Activated CD8-positive, alpha-beta memory T cell treated with anti-CD3 and anti-CD28 coated beads, Interleukin-2, amount 50 U/mL, for 1 hour (primary cell): ENCODE measurements around the gene ACP7.
"Not testable (repeated sequence)": the region's sequence is repeated elsewhere in the genome, so short reads cannot be mapped to it uniquely, and the experiment has no call there.

Experiments used
- DNase-seq: peaks from one replicate; pipeline ENCODE4 v3.0.0-alpha.2; 2020; ENCODE audit errors: extremely low read depth

Gene ACP7

GRCh38 chr19:39083983-39084731, at the start of gene ACP7:
TSS of gene ACP7 (plus strand) at chr19:39084368. CDS start at chr19:39085270, 902 bp downstream.
- no peak for DNase-seq

- DNase-seq = no peak
Observed at GRCh38 chr19:39036581-39036980, 47.6 kb upstream of the ACP7 start.

GRCh38 chr19:39037194-39037593, 47.0 kb upstream of the ACP7 start:
- DNase-seq = no peak

GRCh38 chr19:39038098-39038497, 46.1 kb upstream of the ACP7 start:
- no peak for DNase-seq

- no peak for DNase-seq
Observed at GRCh38 chr19:39045506-39045905, 38.7 kb upstream of the ACP7 start.

GRCh38 chr19:39046037-39046821, 37.9 kb upstream of the ACP7 start:
- DNase-seq = no peak

- no peak for DNase-seq
Observed at GRCh38 chr19:39047073-39047472, 37.1 kb upstream of the ACP7 start.

GRCh38 chr19:39052243-39052746, 31.9 kb upstream of the ACP7 start:
- no peak for DNase-seq

GRCh38 chr19:39052846-39053245, 31.3 kb upstream of the ACP7 start:
- no peak for DNase-seq

- no peak for DNase-seq
Observed at GRCh38 chr19:39053276-39054090, 30.7 kb upstream of the ACP7 start.

- no peak for DNase-seq
Observed at GRCh38 chr19:39054091-39054470, 30.1 kb upstream of the ACP7 start.

GRCh38 chr19:39057615-39058014, 26.6 kb upstream of the ACP7 start:
- no peak for DNase-seq

GRCh38 chr19:39059302-39059701, 24.9 kb upstream of the ACP7 start:
- DNase-seq = no peak

GRCh38 chr19:39060171-39060570, 24.0 kb upstream of the ACP7 start:
- no peak for DNase-seq

GRCh38 chr19:39064405-39064804, 19.8 kb upstream of the ACP7 start:
- no peak for DNase-seq

- no peak for DNase-seq
Observed at GRCh38 chr19:39065928-39066327, 18.2 kb upstream of the ACP7 start.

GRCh38 chr19:39067104-39067503, 17.1 kb upstream of the ACP7 start:
- DNase-seq = no peak

- DNase-seq = not testable (repeated sequence)
Observed at GRCh38 chr19:39068259-39068658, 15.9 kb upstream of the ACP7 start.

- DNase-seq = no peak
Observed at GRCh38 chr19:39070888-39071287, 13.3 kb upstream of the ACP7 start.

GRCh38 chr19:39074205-39074692, 9.9 kb upstream of the ACP7 start:
- DNase-seq = no peak

GRCh38 chr19:39074942-39075341, 9.2 kb upstream of the ACP7 start:
- no peak for DNase-seq

- DNase-seq = no peak
Observed at GRCh38 chr19:39077323-39077722, 6.8 kb upstream of the ACP7 start.
